Keratinocyte (primary cell): ENCODE data around the gene HOTAIR. TPM values are rescaled to one million over a fixed set of nuclear protein-coding genes. Genes with fewer than 3 reads are reported as not detected.

ENCODE experiments used
- DNase-seq: peaks from one replicate; pipeline ENCODE4 v3.0.0-alpha.2; 2011; ENCODE audit warnings: low read depth, missing footprints, low spot score
- FAIRE-seq: peaks from 2 replicates; lab custom pipeline; 2011; peaks lifted over from hg19 to GRCh38; lab: Jason Lieb, UNC
- H2AFZ ChIP-seq: 2 replicates; pipeline ENCODE4 v1.6.0; 2012; ENCODE audit warnings: low read length, control low read depth, inconsistent platforms; ENCODE audit not compliant: control insufficient read depth
- H3K27ac ChIP-seq: 2 replicates; pipeline ENCODE4 v1.5.1; 2011; ENCODE audit warnings: low read length; ENCODE audit not compliant: control insufficient read depth, insufficient read depth
- H3K27me3 ChIP-seq: 3 replicates; pipeline ENCODE4 v1.6.0; 2011; ENCODE audit warnings: low read length; ENCODE audit not compliant: control insufficient read depth, insufficient read depth; ENCODE audit errors: extremely low read depth
- H3K36me3 ChIP-seq, 2 experiments: 2 replicates in 1 of 2; 3 replicates in 1 of 2; pipeline ENCODE4 v1.5.1; 2011; ENCODE audit warnings: low read length in 2 of 2, mild to moderate bottlenecking in 1 of 2; ENCODE audit not compliant: control insufficient read depth in 2 of 2, insufficient read depth in 2 of 2; ENCODE audit errors: extremely low read depth in 1 of 2
- H3K4me1 ChIP-seq: 3 replicates; pipeline ENCODE4 v1.5.1; 2011; ENCODE audit warnings: low read length; ENCODE audit not compliant: control insufficient read depth, insufficient read depth; ENCODE audit errors: extremely low read depth
- H3K4me2 ChIP-seq: 3 replicates; pipeline ENCODE4 v1.6.0; 2011; ENCODE audit warnings: low read depth, low read length; ENCODE audit not compliant: control insufficient read depth, insufficient read depth; ENCODE audit errors: extremely low read depth
- H3K4me3 ChIP-seq, 3 experiments: fragments of 200-600 bp in 1 of 3; sonication (generic) in 1 of 3; 2 replicates in 2 of 3; 3 replicates in 1 of 3; pipeline ENCODE4 v1.5.1; 2011 to 2016; ENCODE audit warnings: low read length in 3 of 3, mild to moderate bottlenecking in 3 of 3, control low read depth in 2 of 3, inconsistent platforms in 1 of 3, low read depth in 1 of 3, mixed read lengths in 1 of 3, mixed run types in 1 of 3, moderate library complexity in 1 of 3; ENCODE audit not compliant: control insufficient read depth in 2 of 3, insufficient read depth in 2 of 3; ENCODE audit errors: extremely low read depth in 1 of 3
- H3K79me2 ChIP-seq: 2 replicates; pipeline ENCODE4 v1.6.0; 2012; ENCODE audit warnings: low read length; ENCODE audit not compliant: control insufficient read depth, insufficient read depth
- H3K9ac ChIP-seq: 3 replicates; pipeline ENCODE4 v1.6.0; 2011; ENCODE audit warnings: low read length; ENCODE audit not compliant: control insufficient read depth, insufficient read depth; ENCODE audit errors: extremely low read depth
- H3K9me1 ChIP-seq: 3 replicates; pipeline ENCODE4 v1.6.0; 2011; ENCODE audit warnings: low read length; ENCODE audit not compliant: control insufficient read depth, insufficient read depth; ENCODE audit errors: extremely low read depth
- H3K9me3 ChIP-seq: 2 replicates; pipeline ENCODE4 v1.5.1; 2012; ENCODE audit warnings: low read depth, low read length; ENCODE audit not compliant: control insufficient read depth
- H4K20me1 ChIP-seq: 3 replicates; pipeline ENCODE4 v1.6.0; 2011; ENCODE audit warnings: low read length; ENCODE audit not compliant: control insufficient read depth, insufficient read depth; ENCODE audit errors: extremely low read depth
- EZH2 ChIP-seq: IDR thresholded peaks from one replicate; pipeline ENCODE4 v1.6.1; 2012; ENCODE audit warnings: inconsistent platforms, mild to moderate bottlenecking, low read length, moderate library complexity
- dilution Hi-C: fragments of 300-500 bp; cut with MboI; formaldehyde crosslinking; loops from one replicate; pipeline ENCODE4 v1.7.0; 2020; ENCODE audit warnings: low sequenced_read_pairs; ENCODE audit not compliant: extremely low pct_ligation_motif_present
- polyA plus RNA-seq, 5 experiments: library from polyadenylated mRNA; depleted of rRNA in 3 of 5; stranded (reverse) in 3 of 5; stranded (forward) in 1 of 5; unstranded in 1 of 5; fragments of >200 nt; gene quantifications; 1 replicate in 1 of 5; 2 replicates in 3 of 5; 3 replicates in 1 of 5; pipeline versions ENCODE4 v1.2.1 to v1.2.3, GENCODE V29; 2011 to 2012; ENCODE audit warnings: missing spikeins in 2 of 5, low read depth in 1 of 5, low replicate concordance in 1 of 5
- TF ChIP-seq, protein P1 (sequence below), 3 experiments: IDR thresholded peaks in 1 of 3; conservative IDR thresholded peaks in 1 of 3; optimal IDR thresholded peaks in 1 of 3; 2 replicates in 2 of 3; 3 replicates in 1 of 3; pipeline versions ENCODE3 to v1.5.1; 2011; ENCODE audit warnings: low read length in 3 of 3, mild to moderate bottlenecking in 3 of 3, moderate library complexity in 2 of 3, control low read depth in 1 of 3, inconsistent platforms in 1 of 3; ENCODE audit not compliant: insufficient read depth in 2 of 3; ENCODE audit errors: extremely low read depth in 1 of 3

HOTAIR gene
- polyA plus RNA-seq, 1 donor (not counting 4 experiments of a cell fraction or from before 2014, with no cell fraction given) = 4.0 TPM

DNA sequence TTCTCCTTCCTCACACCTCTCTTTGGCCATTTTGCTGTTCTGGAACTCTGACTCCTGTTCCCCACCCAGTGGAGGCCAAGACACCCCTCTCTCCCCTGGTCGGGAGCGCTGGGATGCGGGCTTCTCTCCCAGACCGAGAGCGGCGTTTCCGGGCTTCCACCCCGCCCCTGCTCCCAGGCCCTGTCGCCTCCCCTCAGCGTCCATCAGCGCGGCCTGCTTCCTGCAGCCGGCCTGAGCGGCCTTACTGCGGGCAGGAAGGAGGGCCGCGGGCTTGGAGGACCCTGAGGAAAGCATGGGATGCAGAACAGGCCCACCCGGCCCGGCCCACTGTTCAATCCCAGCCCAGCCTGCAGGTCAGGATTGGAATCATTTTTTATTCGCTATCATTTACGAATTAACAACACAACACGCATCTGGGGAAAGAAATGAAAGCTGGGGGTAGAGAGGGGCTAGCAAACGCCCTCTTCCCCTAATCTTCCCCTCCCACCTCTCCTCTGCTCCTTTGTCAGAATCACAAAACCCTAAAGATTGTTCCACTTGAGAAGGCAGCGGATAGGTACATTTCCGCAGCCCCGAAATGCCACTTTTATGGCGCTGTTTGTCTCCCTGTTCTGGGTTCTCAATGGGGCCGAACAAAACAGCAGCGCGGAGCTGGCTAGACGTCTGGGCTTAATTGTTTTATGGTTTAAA, 30.2 kb upstream of the HOTAIR start:
- TF ChIP-seq EZH2 = no peak
- TF ChIP-seq, protein P1, sequence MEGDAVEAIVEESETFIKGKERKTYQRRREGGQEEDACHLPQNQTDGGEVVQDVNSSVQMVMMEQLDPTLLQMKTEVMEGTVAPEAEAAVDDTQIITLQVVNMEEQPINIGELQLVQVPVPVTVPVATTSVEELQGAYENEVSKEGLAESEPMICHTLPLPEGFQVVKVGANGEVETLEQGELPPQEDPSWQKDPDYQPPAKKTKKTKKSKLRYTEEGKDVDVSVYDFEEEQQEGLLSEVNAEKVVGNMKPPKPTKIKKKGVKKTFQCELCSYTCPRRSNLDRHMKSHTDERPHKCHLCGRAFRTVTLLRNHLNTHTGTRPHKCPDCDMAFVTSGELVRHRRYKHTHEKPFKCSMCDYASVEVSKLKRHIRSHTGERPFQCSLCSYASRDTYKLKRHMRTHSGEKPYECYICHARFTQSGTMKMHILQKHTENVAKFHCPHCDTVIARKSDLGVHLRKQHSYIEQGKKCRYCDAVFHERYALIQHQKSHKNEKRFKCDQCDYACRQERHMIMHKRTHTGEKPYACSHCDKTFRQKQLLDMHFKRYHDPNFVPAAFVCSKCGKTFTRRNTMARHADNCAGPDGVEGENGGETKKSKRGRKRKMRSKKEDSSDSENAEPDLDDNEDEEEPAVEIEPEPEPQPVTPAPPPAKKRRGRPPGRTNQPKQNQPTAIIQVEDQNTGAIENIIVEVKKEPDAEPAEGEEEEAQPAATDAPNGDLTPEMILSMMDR (optimal IDR thresholded peaks at IDR 0.05 in 1 of 3, IDR thresholded peaks at IDR 0.05 in 1 of 3, conservative IDR thresholded peaks at IDR 0.05 in 1 of 3; ENCODE audit: extremely low read depth in 1 of 3, insufficient read depth in 2 of 3, low read length in 3 of 3) = no peak
- dilution Hi-C loops = no loop called here
- Histone ChIP-seq H3K36me3 (peaks cover 2 to 6% of the 10 kb centered on the region in 2 experiments), H3K9ac (no peak overlapping the region), H3K27me3 (no peaks in the 10 kb centered on the region), H3K79me2 (peaks cover 48% of the 10 kb centered on the region), H3K27ac (no peak overlapping the region), H3K9me3 (no peaks in the 10 kb centered on the region), H3K9me1 (no peaks in the 10 kb centered on the region), H3K4me1 (peaks cover 20% of the 10 kb centered on the region), H4K20me1 (no peaks in the 10 kb centered on the region), H3K4me3 (no peak overlapping the region), H2AFZ (no peak overlapping the region), H3K4me2 (no peak overlapping the region)
- FAIRE-seq (no peak), DNase-seq (no peak)

- no peaks in the 10 kb centered on the region for H3K9me3 ChIP-seq
- DNase-seq (no peak), FAIRE-seq (no peak)
- no peaks in the 10 kb centered on the region for H3K27me3 ChIP-seq
- dilution Hi-C loops = no loop called here
- H3K4me2 ChIP-seq = no peak overlapping the region
- H3K4me1 ChIP-seq = peaks cover 12% of the 10 kb centered on the region
- peaks cover 2 to 6% of the 10 kb centered on the region in 2 experiments for H3K36me3 ChIP-seq
- H3K4me3 ChIP-seq = no peak overlapping the region
- TF ChIP-seq, protein P1 (optimal IDR thresholded peaks at IDR 0.05 in 1 of 3, IDR thresholded peaks at IDR 0.05 in 1 of 3, conservative IDR thresholded peaks at IDR 0.05 in 1 of 3; ENCODE audit: extremely low read depth in 1 of 3, insufficient read depth in 2 of 3, low read length in 3 of 3) = peak in 2 of 3 experiments; percentile 9 to 36
- no peak for TF ChIP-seq EZH2
- H4K20me1 ChIP-seq = no peaks in the 10 kb centered on the region
- H3K27ac ChIP-seq = no peak overlapping the region
- peaks cover 45% of the 10 kb centered on the region for H3K79me2 ChIP-seq
- H3K9me1 ChIP-seq = no peaks in the 10 kb centered on the region
- H3K9ac ChIP-seq = no peak overlapping the region
- no peak overlapping the region for H2AFZ ChIP-seq
Observed at GRCh38 chr12:54004063-54004840, 29.5 kb upstream of the HOTAIR start.
